Measurements from ENCODE around the gene HBG1. TPM values are rescaled to one million over a fixed set of nuclear protein-coding genes. Genes with fewer than 3 reads are reported as not detected.

Gene HBG1
- total and polyA plus RNA-seq, 2 donors (not counting 1 experiment from before 2014, with no cell fraction given): not detected

DNA sequence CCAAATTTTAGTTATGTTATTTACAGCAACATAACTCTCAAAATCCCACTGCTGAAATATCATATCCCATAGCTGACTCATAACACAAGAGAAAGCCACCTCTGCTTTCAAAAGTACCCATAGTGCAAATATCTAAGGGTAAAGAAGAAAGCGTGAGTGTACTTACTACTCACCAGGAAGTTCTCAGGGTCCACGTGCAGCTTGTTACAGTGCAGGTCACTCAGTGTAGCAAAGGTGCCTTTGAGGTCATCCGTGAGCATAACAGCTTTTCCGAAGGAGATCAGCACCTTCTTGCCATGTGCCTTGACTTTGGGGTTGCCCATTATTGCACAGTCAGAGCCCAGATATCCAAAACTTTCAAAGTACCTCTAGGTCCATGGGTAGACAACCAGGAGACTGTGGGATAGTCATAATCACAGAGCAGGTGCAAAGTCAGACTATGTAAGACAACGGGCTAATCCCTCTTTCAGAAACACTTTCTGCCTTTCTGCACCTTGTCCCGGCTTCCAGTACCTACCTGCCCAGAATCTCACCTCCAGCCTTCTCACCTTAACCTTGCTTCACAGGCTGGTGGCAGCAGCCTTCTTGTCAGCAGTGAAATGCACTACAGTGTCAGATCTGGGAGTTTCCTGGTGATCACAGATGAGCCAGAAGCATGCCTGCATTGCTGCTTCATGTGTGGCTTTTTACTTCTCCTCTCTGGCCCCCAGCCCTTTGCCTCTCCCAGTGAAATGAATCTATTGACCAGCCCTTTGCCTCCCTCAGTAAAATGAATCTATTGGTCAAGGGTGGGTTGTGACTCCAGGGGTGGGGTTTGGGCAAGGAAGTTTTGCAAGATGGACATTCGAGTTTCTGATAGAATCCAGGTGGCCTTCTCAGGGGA is 6.5 kb downstream of the HBG1 start:
- no peaks in the 10 kb centered on the region for H3K4me1 ChIP-seq (ENCODE audit: control insufficient read depth in 2 of 2, insufficient read depth in 2 of 2, low read length in 2 of 2)
- no peaks in the 10 kb centered on the region for H3K27me3 ChIP-seq (replicated peaks in 1 of 4; ENCODE audit: control extremely low read depth in 1 of 4, control insufficient read depth in 3 of 4, insufficient read depth in 4 of 4, low read length in 3 of 4)
- TF ChIP-seq, protein P1, sequence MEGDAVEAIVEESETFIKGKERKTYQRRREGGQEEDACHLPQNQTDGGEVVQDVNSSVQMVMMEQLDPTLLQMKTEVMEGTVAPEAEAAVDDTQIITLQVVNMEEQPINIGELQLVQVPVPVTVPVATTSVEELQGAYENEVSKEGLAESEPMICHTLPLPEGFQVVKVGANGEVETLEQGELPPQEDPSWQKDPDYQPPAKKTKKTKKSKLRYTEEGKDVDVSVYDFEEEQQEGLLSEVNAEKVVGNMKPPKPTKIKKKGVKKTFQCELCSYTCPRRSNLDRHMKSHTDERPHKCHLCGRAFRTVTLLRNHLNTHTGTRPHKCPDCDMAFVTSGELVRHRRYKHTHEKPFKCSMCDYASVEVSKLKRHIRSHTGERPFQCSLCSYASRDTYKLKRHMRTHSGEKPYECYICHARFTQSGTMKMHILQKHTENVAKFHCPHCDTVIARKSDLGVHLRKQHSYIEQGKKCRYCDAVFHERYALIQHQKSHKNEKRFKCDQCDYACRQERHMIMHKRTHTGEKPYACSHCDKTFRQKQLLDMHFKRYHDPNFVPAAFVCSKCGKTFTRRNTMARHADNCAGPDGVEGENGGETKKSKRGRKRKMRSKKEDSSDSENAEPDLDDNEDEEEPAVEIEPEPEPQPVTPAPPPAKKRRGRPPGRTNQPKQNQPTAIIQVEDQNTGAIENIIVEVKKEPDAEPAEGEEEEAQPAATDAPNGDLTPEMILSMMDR (IDR thresholded peaks at IDR 0.05): no peak
- no peak for TF ChIP-seq EZH2 (IDR thresholded peaks at IDR 0.05; ENCODE audit: borderline replicate concordance, insufficient read depth, low read depth, low read length, poor library complexity, severe bottlenecking)
- no peak for ATAC-seq (ENCODE audit: low read depth)
- peaks cover 17% of the 10 kb centered on the region for H3K27me3 Mint-ChIP-seq
- POLR2A ChIA-PET: no interaction called here
- no peaks in the 10 kb centered on the region for H3K4me1 Mint-ChIP-seq
- no peak overlapping the region for H3K4me2 ChIP-seq (replicated peaks; ENCODE audit: low read depth, low read length, poor library complexity, severe bottlenecking)
- H3K9me3 ChIP-seq (ENCODE audit: control extremely low read depth in 1 of 3, control insufficient read depth in 2 of 3, insufficient read depth in 1 of 3, low read length in 2 of 3): no peaks in the 10 kb centered on the region
- H3K79me2 ChIP-seq (ENCODE audit: control insufficient read depth, insufficient read depth, low read length): no peaks in the 10 kb centered on the region
- no peaks in the 10 kb centered on the region for H4K20me1 ChIP-seq (ENCODE audit: control insufficient read depth, insufficient read depth, low read length, poor library complexity, severe bottlenecking)
- WGBS (ENCODE audit: insufficient coverage): 82% methylated on average over 6 of the region's 7 CpGs
- H3K36me3 ChIP-seq (replicated peaks in 1 of 2; ENCODE audit: control extremely low read depth in 1 of 2, control insufficient read depth in 1 of 2, extremely low read depth in 1 of 2, insufficient read depth in 2 of 2, low read length in 1 of 2): no peaks in the 10 kb centered on the region
- no peak overlapping the region for H3K27ac Mint-ChIP-seq
- no peak overlapping the region for H3K4me3 ChIP-seq (ENCODE audit: control extremely low read depth in 1 of 5, extremely low read depth in 1 of 5, insufficient read depth in 1 of 5, low read depth in 2 of 5, low read length in 4 of 5)
- H3K4me3 Mint-ChIP-seq: no peak overlapping the region
- no peak overlapping the region for H3K9ac ChIP-seq (ENCODE audit: low read length)
- DNase-seq: no peak
- no peak overlapping the region for H3K27ac ChIP-seq (ENCODE audit: low read length in 2 of 2)
- intact Hi-C loops (cut with micrococcal nuclease): no loop called here
- no peaks in the 10 kb centered on the region for H3K9me3 Mint-ChIP-seq (ENCODE audit: insufficient read depth)
- H2AFZ ChIP-seq (ENCODE audit: insufficient read depth, low read depth, low read length, poor library complexity, severe bottlenecking): no peak overlapping the region
- CTCF ChIA-PET: no interaction called here

DNA sequence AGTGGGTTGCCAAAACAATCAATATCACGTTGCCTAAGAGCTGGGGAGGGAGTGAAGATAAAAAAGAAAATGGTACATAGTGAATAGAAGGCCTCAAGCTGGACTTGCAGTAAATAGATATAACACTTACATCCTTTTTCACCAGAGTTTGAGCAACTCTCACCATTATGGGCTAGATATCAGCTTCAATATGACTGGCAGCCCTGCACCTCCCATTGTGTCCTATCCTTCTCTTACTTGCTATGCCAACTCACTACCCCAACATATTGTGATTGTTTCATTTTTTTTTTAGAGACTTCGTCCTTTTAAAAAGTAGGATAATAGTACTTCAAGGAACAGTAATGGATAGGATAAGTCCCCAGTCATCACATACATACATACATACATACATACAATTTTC is 7.4 kb downstream of the HBG1 start:
- Histone ChIP-seq H3K4me3 (ENCODE audit: control extremely low read depth in 1 of 5, extremely low read depth in 1 of 5, insufficient read depth in 1 of 5, low read depth in 2 of 5, low read length in 4 of 5) (no peak overlapping the region), H3K79me2 (ENCODE audit: control insufficient read depth, insufficient read depth, low read length) (no peaks in the 10 kb centered on the region), H2AFZ (ENCODE audit: insufficient read depth, low read depth, low read length, poor library complexity, severe bottlenecking) (no peak overlapping the region), H3K9ac (ENCODE audit: low read length) (no peak overlapping the region), H3K4me1 (ENCODE audit: control insufficient read depth in 2 of 2, insufficient read depth in 2 of 2, low read length in 2 of 2) (no peaks in the 10 kb centered on the region), H3K36me3 (replicated peaks in 1 of 2; ENCODE audit: control extremely low read depth in 1 of 2, control insufficient read depth in 1 of 2, extremely low read depth in 1 of 2, insufficient read depth in 2 of 2, low read length in 1 of 2) (no peaks in the 10 kb centered on the region), H3K27ac (ENCODE audit: low read length in 2 of 2) (no peak overlapping the region), H3K9me3 (ENCODE audit: control extremely low read depth in 1 of 3, control insufficient read depth in 2 of 3, insufficient read depth in 1 of 3, low read length in 2 of 3) (no peaks in the 10 kb centered on the region), H4K20me1 (ENCODE audit: control insufficient read depth, insufficient read depth, low read length, poor library complexity, severe bottlenecking) (no peaks in the 10 kb centered on the region), H3K4me2 (replicated peaks; ENCODE audit: low read depth, low read length, poor library complexity, severe bottlenecking) (no peak overlapping the region), H3K27me3 (replicated peaks in 1 of 4; ENCODE audit: control extremely low read depth in 1 of 4, control insufficient read depth in 3 of 4, insufficient read depth in 4 of 4, low read length in 3 of 4) (no peaks in the 10 kb centered on the region)
- Mint-ChIP-seq H3K4me3 (no peak overlapping the region), H3K27ac (no peak overlapping the region), H3K27me3 (peaks cover 17% of the 10 kb centered on the region), H3K4me1 (no peaks in the 10 kb centered on the region), H3K9me3 (ENCODE audit: insufficient read depth) (no peaks in the 10 kb centered on the region)
- no peak for ATAC-seq (ENCODE audit: low read depth)
- no CpG with 5 or more reads among the region's 2 CpGs for WGBS (ENCODE audit: insufficient coverage)
- ChIA-PET POLR2A (no interaction called here), CTCF (no interaction called here)
- TF ChIP-seq, protein P1 (IDR thresholded peaks at IDR 0.05): no peak
- no peak for TF ChIP-seq EZH2 (IDR thresholded peaks at IDR 0.05; ENCODE audit: borderline replicate concordance, insufficient read depth, low read depth, low read length, poor library complexity, severe bottlenecking)
- intact Hi-C loops (cut with micrococcal nuclease): no loop called here
- DNase-seq: no peak
